Measurements from ENCODE around the gene PRKCA. TPM values are rescaled to one million over a fixed set of nuclear protein-coding genes. Genes with fewer than 3 reads are reported as not detected.

The PRKCA gene
- polyA plus RNA-seq, 2 of the 4 experiments (the other 2 are of a cell fraction), result 28.8 to 65.0 TPM

- TF ChIP-seq ZSCAN20 (CRISPR knock-in tag; IDR thresholded peaks at IDR 0.05), result 0 out of 2 replicates have a peak, but pooled peaks have one; percentile 24
- peak; percentile 78 for TF ChIP-seq FOSL2 (IDR thresholded peaks at IDR 0.05)
- TF ChIP-seq FOSL2 (CRISPR knock-in tag; IDR thresholded peaks at IDR 0.05), result peak; percentile 88
- peak; percentile 75 for TF ChIP-seq USF2 (IDR thresholded peaks at IDR 0.05)
- TF ChIP-seq SMC3 (IDR thresholded peaks at IDR 0.05), result peak; percentile 31; the same call in 1 of the 3 replicates
- TF ChIP-seq EHMT2 (IDR thresholded peaks at IDR 0.05; ENCODE audit: low read depth), result 0 out of 2 replicates have a peak, but pooled peaks have one; percentile 81
- peak; percentile 77 for TF ChIP-seq HES2 (IDR thresholded peaks at IDR 0.05)
- TF ChIP-seq ESRRA (IDR thresholded peaks at IDR 0.05; ENCODE audit: borderline replicate concordance, low read length), result peak; percentile 27; the same call in 1 of the 2 replicates
- TF ChIP-seq ZNF302 (CRISPR knock-in tag; IDR thresholded peaks at IDR 0.05), result no peak
- peak; percentile 22; the same call in 1 of the 2 replicates for TF ChIP-seq MYC (IDR thresholded peaks at IDR 0.05; ENCODE audit: borderline replicate concordance, low read length)
- TF ChIP-seq GATA3 (IDR thresholded peaks at IDR 0.05; ENCODE audit: borderline replicate concordance), result peak; percentile 91
- TF ChIP-seq RAD21 (conservative IDR thresholded peaks at IDR 0.05 in 1 of 2, IDR thresholded peaks at IDR 0.05 in 1 of 2), result peak in 1 of 2 experiments; percentile 46; a peak in 2 of 5 replicates
- no peak for TF ChIP-seq RNF2 (IDR thresholded peaks at IDR 0.05; ENCODE audit: borderline replicate concordance, low read depth)
- peak; percentile 84 for TF ChIP-seq JUNB (IDR thresholded peaks at IDR 0.05)
- TF ChIP-seq RCOR1 (IDR thresholded peaks at IDR 0.05; ENCODE audit: low read depth, low read length), result no peak
- TF ChIP-seq TFCP2L1 (CRISPR knock-in tag; IDR thresholded peaks at IDR 0.05), result no peak
- TF ChIP-seq ZC3H11A (IDR thresholded peaks at IDR 0.05), result no peak
- peak; percentile 74 to 82; a peak in 3 of 5 replicates for TF ChIP-seq EP300 (IDR thresholded peaks at IDR 0.05)
- 0 out of 2 replicates have a peak, but pooled peaks have one; percentile 42 for TF ChIP-seq HOXB5 (CRISPR knock-in tag; IDR thresholded peaks at IDR 0.05)
- TF ChIP-seq MAFK (IDR thresholded peaks at IDR 0.05; ENCODE audit: partially characterized antibody), result peak; percentile 17
- TF ChIP-seq ATOH8 (CRISPR knock-in tag; IDR thresholded peaks at IDR 0.05; ENCODE audit: low read depth), result 0 out of 2 replicates have a peak, but pooled peaks have one; percentile 5
- peak; percentile 96 to 98 for TF ChIP-seq CEBPB (IDR thresholded peaks at IDR 0.05)
- no peak for TF ChIP-seq NFE2L2 (conservative IDR thresholded peaks at IDR 0.05; ENCODE audit: low read length)
- TF ChIP-seq TP53 (CRISPR knock-in tag; IDR thresholded peaks at IDR 0.05), result no peak
- no peak for TF ChIP-seq PHF8 (IDR thresholded peaks at IDR 0.05; ENCODE audit: borderline replicate concordance, low read depth)
- no peak for TF ChIP-seq CHD2 (IDR thresholded peaks at IDR 0.05; ENCODE audit: low read length, partially characterized antibody)
- peak; percentile 82 for TF ChIP-seq MAX (IDR thresholded peaks at IDR 0.05)
- TF ChIP-seq CBX8 (IDR thresholded peaks at IDR 0.05), result no peak
- 0 out of 2 replicates have a peak, but pooled peaks have one; percentile 62 for TF ChIP-seq PBX3 (IDR thresholded peaks at IDR 0.05)
- TF ChIP-seq KDM1A (IDR thresholded peaks at IDR 0.05; ENCODE audit: low read depth), result no peak
- TF ChIP-seq EHF (CRISPR knock-in tag; IDR thresholded peaks at IDR 0.05), result no peak
- peak; percentile 74 to 87; a peak in 4 of 5 replicates for TF ChIP-seq JUN (IDR thresholded peaks at IDR 0.05)
- no peak for TF ChIP-seq CBX2 (IDR thresholded peaks at IDR 0.05; ENCODE audit: borderline replicate concordance, low read depth)
- TF ChIP-seq FOSB (CRISPR knock-in tag; IDR thresholded peaks at IDR 0.05), result no peak
- TF ChIP-seq CHD4 (IDR thresholded peaks at IDR 0.05; ENCODE audit: borderline replicate concordance), result no peak
- 0 out of 2 replicates have a peak, but pooled peaks have one; percentile 35 for TF ChIP-seq HOXA7 (CRISPR knock-in tag; IDR thresholded peaks at IDR 0.05)
- DNase-seq (ENCODE audit: low read depth in 1 of 2, low spot score in 1 of 2) (peak in 1 of 2 experiments; percentile 90), FAIRE-seq (no peak), ATAC-seq (peak; percentile 82 to 85)
- ChIA-PET CTCF (interaction anchor here (1.3 kb wide), 1 partner anchor 223 kb away, joined by 4 read pairs; no protein-coding TSS in a partner anchor), POLR2A (no interaction called here)
- Histone ChIP-seq H3K27ac (peak overlapping the region; percentile 81 to 85), H3K4me1 (peaks cover 92% of the 10 kb centered on the region), H3K9me3 (no peaks in the 10 kb centered on the region), H3K4me3 (no peak overlapping the region), H3K4me2 (peak overlapping the region; percentile 61)
- 84% methylated on average over 3 of the region's 3 CpGs for WGBS (ENCODE audit: missing lambda C conversion rate)
Measured at GRCh38 chr17:66343531-66344078, 41.2 kb downstream of the PRKCA start.
